ENCODE data around the gene TMEM167B.
"Not testable (repeated sequence)": the region's sequence is repeated elsewhere in the genome, so short reads cannot be mapped to it uniquely, and the experiment has no call there.

TMEM167B gene

GRCh38 chr1:109090196-109091077 lies at the start of gene TMEM167B:
TMEM167B (plus strand) TSS chr1:109090764; CDS start chr1:109090873, 109 bp downstream.
- DNase-seq, result peak; percentile 90

- no peak for DNase-seq
Measured at GRCh38 chr1:109040989-109041620, 49.5 kb upstream of the TMEM167B start.

- peak; percentile 97 for DNase-seq
Measured at GRCh38 chr1:109041621-109042468, 48.7 kb upstream of the TMEM167B start, which contains the start of gene WDR47. WDR47 (minus strand) TSS chr1:109042102; CDS start chr1:109023512, 18,590 bp downstream.

- DNase-seq, result no peak
Measured at GRCh38 chr1:109045595-109045994, 45.0 kb upstream of the TMEM167B start.

GRCh38 chr1:109046671-109047070 lies 43.9 kb upstream of the TMEM167B start:
- no peak for DNase-seq

- DNase-seq, result no peak
Measured at GRCh38 chr1:109047339-109047738, 43.2 kb upstream of the TMEM167B start.

GRCh38 chr1:109048335-109048734 lies 42.2 kb upstream of the TMEM167B start:
- no peak for DNase-seq

GRCh38 chr1:109050228-109050995 lies 40.2 kb upstream of the TMEM167B start:
- no peak for DNase-seq

GRCh38 chr1:109052145-109052544 lies 38.4 kb upstream of the TMEM167B start:
- not testable (repeated sequence) for DNase-seq

GRCh38 chr1:109056064-109056463 lies 34.5 kb upstream of the TMEM167B start:
- DNase-seq, result no peak

- DNase-seq, result no peak
Measured at GRCh38 chr1:109059026-109059425, 31.5 kb upstream of the TMEM167B start.

GRCh38 chr1:109060707-109061106 lies 29.9 kb upstream of the TMEM167B start:
- DNase-seq, result no peak

GRCh38 chr1:109061183-109061582 lies 29.4 kb upstream of the TMEM167B start:
- no peak for DNase-seq

- DNase-seq, result no peak
Measured at GRCh38 chr1:109065137-109065536, 25.4 kb upstream of the TMEM167B start.

GRCh38 chr1:109067883-109068282 lies 22.7 kb upstream of the TMEM167B start:
- DNase-seq, result no peak

GRCh38 chr1:109069294-109069693 lies 21.3 kb upstream of the TMEM167B start:
- no peak for DNase-seq

- DNase-seq, result peak; percentile 89
Measured at GRCh38 chr1:109075531-109076490, 14.8 kb upstream of the TMEM167B start, which contains the start of gene TAF13. TAF13 (minus strand) TSS chr1:109076003; CDS start chr1:109075947, 56 bp downstream.

- DNase-seq, result no peak
Measured at GRCh38 chr1:109078317-109078716, 12.2 kb upstream of the TMEM167B start.

- no peak for DNase-seq
Measured at GRCh38 chr1:109079240-109079622, 11.3 kb upstream of the TMEM167B start.

- DNase-seq, result no peak
Measured at GRCh38 chr1:109080441-109081082, 10.0 kb upstream of the TMEM167B start.
